Measurements from ENCODE around the gene DPYSL4.

The DPYSL4 gene

DNA sequence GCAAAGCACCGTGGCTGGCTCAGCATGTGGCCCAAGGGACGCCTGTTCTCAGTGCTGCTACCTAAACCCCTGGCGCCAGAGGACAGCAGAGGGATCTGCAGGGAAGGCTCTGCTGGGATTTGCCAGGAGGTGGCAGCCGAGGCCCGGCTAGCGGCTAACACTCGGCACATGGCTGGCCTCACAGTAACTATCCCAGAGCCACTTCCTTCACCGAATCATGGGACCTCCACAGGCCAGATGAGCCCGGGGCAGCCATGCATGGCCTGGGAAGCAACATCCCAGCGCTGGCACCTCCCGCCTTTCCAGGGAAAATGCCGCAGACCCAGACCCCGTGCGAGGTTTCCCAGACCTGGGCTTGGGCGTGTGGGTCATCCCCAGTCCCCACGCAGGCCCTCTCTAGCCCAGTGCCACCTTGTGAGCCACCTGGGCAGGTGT is 36.4 kb downstream of the DPYSL4 start:
- no peak overlapping the region for H3K9ac ChIP-seq (ENCODE audit: low read length)
- no peaks in the 10 kb centered on the region for H3K36me3 ChIP-seq (ENCODE audit: control insufficient read depth, insufficient read depth, low read length)
- no peaks in the 10 kb centered on the region for H3K4me1 ChIP-seq (ENCODE audit: control insufficient read depth, insufficient read depth, low read length)
- H3K4me3 ChIP-seq (ENCODE audit: low read length): no peak overlapping the region
- H3K27ac ChIP-seq (ENCODE audit: low read depth, low read length): no peak overlapping the region
- H3K27me3 ChIP-seq (ENCODE audit: control insufficient read depth, insufficient read depth, low read length): no peaks in the 10 kb centered on the region

DNA sequence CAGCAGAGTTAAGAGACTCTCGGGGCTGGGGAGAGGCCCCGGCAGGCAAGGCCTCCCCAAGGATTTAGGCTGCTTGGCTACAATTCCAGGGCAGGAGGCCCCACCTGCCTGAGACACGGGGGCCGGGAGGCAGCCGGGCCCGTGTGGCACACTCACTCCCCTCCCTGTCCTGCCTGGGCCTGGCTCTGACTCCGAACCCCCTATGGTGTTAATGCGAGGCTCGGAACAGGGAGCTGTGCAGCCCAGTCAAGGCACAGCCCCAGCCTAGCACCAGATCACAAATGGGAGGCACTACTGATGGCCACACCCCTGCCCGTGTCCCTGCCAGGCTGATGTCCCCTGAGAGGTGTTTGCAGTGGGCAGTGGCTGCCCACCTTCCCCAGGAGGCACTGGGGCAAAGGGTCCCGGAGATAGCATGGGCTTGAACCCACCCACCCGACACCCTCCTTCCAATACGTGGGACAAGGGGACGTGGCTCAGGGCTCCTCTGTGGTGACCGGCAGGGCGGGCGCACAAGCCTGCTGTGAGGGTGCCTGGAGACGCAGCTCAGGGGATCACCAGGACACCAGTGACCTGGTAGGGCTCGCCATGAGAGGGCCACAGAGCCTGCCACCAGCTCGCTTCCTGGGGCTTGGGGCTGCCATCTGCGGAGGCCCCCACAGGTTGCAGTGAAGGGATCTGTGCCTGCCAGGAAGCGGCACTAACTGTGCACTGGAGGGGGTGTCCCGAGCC is 37.0 kb downstream of the DPYSL4 start:
- Histone ChIP-seq H3K4me1 (ENCODE audit: control insufficient read depth, insufficient read depth, low read length) (no peaks in the 10 kb centered on the region), H3K27me3 (ENCODE audit: control insufficient read depth, insufficient read depth, low read length) (no peaks in the 10 kb centered on the region), H3K36me3 (ENCODE audit: control insufficient read depth, insufficient read depth, low read length) (no peaks in the 10 kb centered on the region), H3K27ac (ENCODE audit: low read depth, low read length) (no peak overlapping the region), H3K4me3 (ENCODE audit: low read length) (no peak overlapping the region), H3K9ac (ENCODE audit: low read length) (no peak overlapping the region)

DNA sequence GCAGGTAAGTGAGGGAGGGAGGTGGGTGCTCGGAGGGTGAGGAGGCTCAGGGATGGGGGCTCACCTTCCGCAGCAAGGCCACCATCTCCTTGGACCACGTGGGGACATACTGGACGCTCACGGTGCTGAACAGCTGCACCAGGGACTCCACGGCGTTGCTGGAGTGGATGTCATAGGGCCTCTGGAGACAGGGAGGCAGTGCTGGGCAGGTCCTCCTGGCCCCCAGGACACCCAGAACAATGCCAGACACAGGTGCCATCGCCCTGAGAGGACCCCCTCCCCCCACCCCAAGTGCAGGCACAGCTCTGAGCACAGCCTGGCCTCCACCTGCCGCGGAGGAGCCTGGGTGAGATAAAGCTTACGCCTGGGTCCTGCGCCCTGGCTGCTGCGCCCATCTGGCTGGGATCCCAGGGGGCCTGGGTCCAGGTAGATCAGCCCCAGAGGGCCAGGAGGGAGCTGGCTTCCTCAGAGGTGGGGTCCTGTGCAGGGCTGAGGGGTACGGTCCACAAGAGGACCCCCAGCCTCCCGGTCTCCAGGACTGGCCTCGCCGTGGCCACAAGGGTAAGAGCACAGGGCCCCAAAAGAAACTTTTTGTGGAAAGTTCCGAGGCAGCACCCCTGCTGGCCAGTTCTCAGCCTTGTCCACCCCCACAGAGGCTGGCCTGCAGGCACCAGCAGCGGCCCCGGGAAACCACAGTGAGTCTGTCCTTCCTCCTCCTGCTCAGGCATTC is 37.8 kb downstream of the DPYSL4 start:
- no peaks in the 10 kb centered on the region for H3K27me3 ChIP-seq (ENCODE audit: control insufficient read depth, insufficient read depth, low read length)
- H3K4me3 ChIP-seq (ENCODE audit: low read length): no peak overlapping the region
- no peak overlapping the region for H3K9ac ChIP-seq (ENCODE audit: low read length)
- H3K27ac ChIP-seq (ENCODE audit: low read depth, low read length): no peak overlapping the region
- H3K36me3 ChIP-seq (ENCODE audit: control insufficient read depth, insufficient read depth, low read length): no peaks in the 10 kb centered on the region
- no peaks in the 10 kb centered on the region for H3K4me1 ChIP-seq (ENCODE audit: control insufficient read depth, insufficient read depth, low read length)

DNA sequence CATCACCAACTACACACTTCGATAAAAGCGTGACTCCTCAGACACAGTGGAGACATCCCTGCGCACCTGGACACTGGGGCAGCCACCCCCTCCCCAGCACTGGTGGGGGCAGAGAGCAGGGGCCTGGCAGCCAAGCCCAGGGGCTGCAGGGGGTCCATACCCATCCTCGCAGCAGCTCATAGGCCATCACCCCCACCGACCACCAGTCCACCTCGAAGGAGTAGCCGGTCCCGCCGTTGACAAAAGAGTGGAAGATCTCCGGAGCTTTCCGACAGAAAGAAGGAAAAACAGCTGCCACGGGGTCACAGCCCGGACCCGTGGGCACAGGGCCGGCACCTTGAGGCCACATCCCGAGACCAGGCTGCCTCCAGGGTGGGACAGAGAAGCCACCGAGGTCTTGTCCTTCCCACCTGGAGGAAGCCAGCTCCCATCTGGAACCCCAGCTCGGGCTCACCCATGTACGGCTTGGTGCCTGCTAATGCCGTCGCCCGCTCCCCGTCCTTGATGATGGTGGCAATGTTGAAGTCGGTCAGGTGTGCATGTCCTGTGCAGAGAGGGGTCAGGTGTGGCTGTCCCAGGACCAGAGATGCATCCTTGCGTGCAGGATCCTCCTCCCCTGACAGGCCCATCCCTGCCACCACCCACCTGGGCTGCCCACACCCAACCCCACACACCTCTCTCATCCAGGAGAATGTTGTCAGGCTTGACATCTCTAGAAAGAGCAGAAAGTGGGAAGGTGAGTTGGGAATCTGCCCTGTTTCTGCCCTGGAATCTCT is 38.5 kb downstream of the DPYSL4 start:
- H3K4me1 ChIP-seq (ENCODE audit: control insufficient read depth, insufficient read depth, low read length): no peaks in the 10 kb centered on the region
- H3K27me3 ChIP-seq (ENCODE audit: control insufficient read depth, insufficient read depth, low read length): no peaks in the 10 kb centered on the region
- H3K9ac ChIP-seq (ENCODE audit: low read length): no peak overlapping the region
- no peak overlapping the region for H3K4me3 ChIP-seq (ENCODE audit: low read length)
- H3K27ac ChIP-seq (ENCODE audit: low read depth, low read length): no peak overlapping the region
- no peaks in the 10 kb centered on the region for H3K36me3 ChIP-seq (ENCODE audit: control insufficient read depth, insufficient read depth, low read length)

DNA sequence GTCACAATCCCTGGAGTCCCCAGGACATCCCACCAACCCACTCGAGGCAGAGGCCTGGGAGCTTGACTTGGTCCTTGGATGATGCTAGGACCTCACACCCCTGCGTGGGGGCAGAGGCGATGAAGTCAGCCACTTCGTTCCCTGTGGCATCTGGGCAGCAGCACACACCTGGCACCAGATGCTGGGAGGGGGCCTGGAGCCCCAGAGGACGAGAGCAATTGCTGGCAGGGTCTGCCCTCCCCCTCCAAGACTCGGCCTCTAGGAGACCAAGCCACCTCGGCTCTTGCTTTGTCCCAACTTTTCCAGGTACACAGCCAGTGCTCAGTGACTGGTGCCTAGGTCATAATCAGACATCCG is 39.1 kb downstream of the DPYSL4 start:
- no peak overlapping the region for H3K4me3 ChIP-seq (ENCODE audit: low read length)
- no peak overlapping the region for H3K9ac ChIP-seq (ENCODE audit: low read length)
- H3K27ac ChIP-seq (ENCODE audit: low read depth, low read length): no peak overlapping the region
- no peaks in the 10 kb centered on the region for H3K27me3 ChIP-seq (ENCODE audit: control insufficient read depth, insufficient read depth, low read length)
- H3K4me1 ChIP-seq (ENCODE audit: control insufficient read depth, insufficient read depth, low read length): no peaks in the 10 kb centered on the region
- H3K36me3 ChIP-seq (ENCODE audit: control insufficient read depth, insufficient read depth, low read length): no peaks in the 10 kb centered on the region

DNA sequence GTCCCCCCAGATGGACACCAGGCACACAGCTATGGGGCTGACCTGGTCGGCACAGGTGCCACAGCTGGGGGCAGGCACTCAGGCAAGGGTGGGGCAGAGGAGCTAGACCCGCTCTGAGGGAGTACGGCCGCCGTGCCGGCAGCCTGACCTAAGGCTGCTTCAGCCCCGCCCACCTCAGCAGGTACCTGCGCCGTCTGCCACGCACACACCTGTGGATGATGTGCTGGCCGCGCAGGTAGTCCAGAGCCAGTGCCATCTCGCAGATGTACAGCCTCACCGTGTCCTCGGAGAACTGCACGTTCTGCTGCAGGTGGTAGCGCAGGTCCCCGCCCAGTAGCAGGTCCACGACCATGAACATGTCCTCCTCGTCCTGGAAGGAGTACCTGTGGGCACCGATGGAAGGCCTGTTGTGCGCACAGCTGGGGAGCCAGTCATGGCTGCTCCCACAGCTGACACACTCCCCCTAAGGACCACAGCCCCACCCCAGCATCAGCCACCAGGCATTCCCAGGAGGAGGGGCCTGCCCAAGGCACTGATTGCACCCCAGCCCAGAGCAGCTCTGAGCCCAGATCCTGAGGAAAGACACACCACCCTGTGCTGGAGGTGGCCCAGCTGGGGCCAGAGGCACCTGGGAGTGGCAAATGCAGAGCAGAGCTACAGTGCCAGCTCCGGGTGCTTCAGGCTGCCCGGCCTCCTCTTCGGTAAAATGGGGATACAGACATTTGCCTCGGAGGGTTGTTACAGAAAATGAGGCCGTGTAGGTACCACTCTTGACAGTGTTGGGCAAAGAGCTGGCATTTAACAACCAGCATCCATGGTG is 40.0 kb downstream of the DPYSL4 start:
- no peak overlapping the region for H3K4me3 ChIP-seq (ENCODE audit: low read length)
- no peaks in the 10 kb centered on the region for H3K36me3 ChIP-seq (ENCODE audit: control insufficient read depth, insufficient read depth, low read length)
- H3K27ac ChIP-seq (ENCODE audit: low read depth, low read length): no peak overlapping the region
- H3K9ac ChIP-seq (ENCODE audit: low read length): no peak overlapping the region
- no peaks in the 10 kb centered on the region for H3K4me1 ChIP-seq (ENCODE audit: control insufficient read depth, insufficient read depth, low read length)
- no peaks in the 10 kb centered on the region for H3K27me3 ChIP-seq (ENCODE audit: control insufficient read depth, insufficient read depth, low read length)

DNA sequence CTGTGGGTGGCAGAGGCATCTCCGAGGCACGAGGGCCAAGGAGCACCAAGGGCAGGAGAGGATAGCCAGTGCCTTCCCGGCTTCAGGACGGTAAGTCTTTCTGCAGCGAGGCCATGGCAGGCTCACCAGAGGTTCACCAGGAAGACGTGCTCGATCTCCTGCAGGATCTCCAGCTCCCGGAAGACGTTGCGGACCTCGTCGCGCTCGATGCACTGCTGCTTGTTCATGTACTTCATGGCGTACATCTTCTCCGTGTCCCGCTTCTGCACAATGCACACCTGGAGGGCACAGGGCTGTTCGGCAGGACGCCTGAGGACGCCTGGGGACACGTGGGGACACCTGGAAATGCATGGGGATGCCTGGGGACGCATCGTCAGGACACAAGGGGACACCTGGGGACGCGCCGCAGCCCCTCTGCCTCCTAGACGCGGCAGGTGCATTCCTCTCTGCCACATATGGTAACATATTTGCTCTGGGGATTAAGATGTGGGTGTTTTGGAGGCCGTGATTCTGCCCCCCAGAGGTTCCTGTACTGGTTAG is 41.2 kb downstream of the DPYSL4 start:
- Histone ChIP-seq H3K27me3 (ENCODE audit: control insufficient read depth, insufficient read depth, low read length) (no peaks in the 10 kb centered on the region), H3K9ac (ENCODE audit: low read length) (no peak overlapping the region), H3K4me1 (ENCODE audit: control insufficient read depth, insufficient read depth, low read length) (no peaks in the 10 kb centered on the region), H3K27ac (ENCODE audit: low read depth, low read length) (no peak overlapping the region), H3K36me3 (ENCODE audit: control insufficient read depth, insufficient read depth, low read length) (no peaks in the 10 kb centered on the region), H3K4me3 (ENCODE audit: low read length) (no peak overlapping the region)

DNA sequence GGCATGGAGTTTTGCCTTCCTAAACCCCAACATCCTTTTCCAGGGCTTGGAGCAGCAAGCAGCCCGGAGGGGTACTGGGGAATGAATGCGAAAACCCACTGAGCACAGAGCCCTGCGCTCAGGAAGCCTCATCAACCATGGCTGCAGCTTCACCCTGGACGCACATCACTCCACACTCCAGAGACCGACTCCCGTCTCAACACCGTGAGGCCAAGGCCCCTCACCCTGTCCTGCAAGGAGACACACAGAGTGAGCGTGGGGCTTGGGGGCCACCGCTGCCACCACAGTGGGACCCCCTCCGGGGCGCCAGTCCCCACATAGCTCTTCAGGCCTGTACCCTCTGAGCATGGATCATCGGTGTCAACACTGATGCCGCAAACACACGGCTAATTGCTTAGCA is 41.9 kb downstream of the DPYSL4 start:
- no peaks in the 10 kb centered on the region for H3K4me1 ChIP-seq (ENCODE audit: control insufficient read depth, insufficient read depth, low read length)

DNA sequence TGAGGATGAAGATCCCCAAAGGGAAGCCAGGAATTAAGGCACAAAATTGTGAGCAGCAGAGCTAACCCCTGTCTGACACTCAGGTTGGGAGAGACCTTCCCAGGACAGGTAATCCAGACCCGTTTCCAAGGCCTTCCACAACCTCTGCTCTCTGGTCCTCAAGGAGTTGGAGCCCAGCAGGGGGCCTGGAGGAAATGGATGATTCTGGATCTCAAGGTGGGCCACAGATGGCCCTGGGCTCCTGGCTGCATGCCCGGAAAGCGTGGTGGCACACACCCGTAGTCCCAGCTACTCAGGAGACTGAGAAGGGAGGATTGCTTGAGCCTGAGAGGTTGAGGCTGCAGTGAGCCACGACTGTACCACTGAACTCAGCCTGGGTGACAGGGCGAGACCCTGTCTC is 42.3 kb downstream of the DPYSL4 start:
- no peaks in the 10 kb centered on the region for H3K27me3 ChIP-seq (ENCODE audit: control insufficient read depth, insufficient read depth, low read length)
- no peak overlapping the region for H3K27ac ChIP-seq (ENCODE audit: low read depth, low read length)
- no peaks in the 10 kb centered on the region for H3K4me1 ChIP-seq (ENCODE audit: control insufficient read depth, insufficient read depth, low read length)
- no peak overlapping the region for H3K9ac ChIP-seq (ENCODE audit: low read length)
- no peak overlapping the region for H3K4me3 ChIP-seq (ENCODE audit: low read length)
- H3K36me3 ChIP-seq (ENCODE audit: control insufficient read depth, insufficient read depth, low read length): no peaks in the 10 kb centered on the region

More for the DNA sequence above, 41.9 kb downstream of the DPYSL4 start:
- no peaks in the 10 kb centered on the region for H3K27me3 ChIP-seq (ENCODE audit: control insufficient read depth, insufficient read depth, low read length)
- no peak overlapping the region for H3K4me3 ChIP-seq (ENCODE audit: low read length)
- no peak overlapping the region for H3K9ac ChIP-seq (ENCODE audit: low read length)
- no peaks in the 10 kb centered on the region for H3K36me3 ChIP-seq (ENCODE audit: control insufficient read depth, insufficient read depth, low read length)
- H3K27ac ChIP-seq (ENCODE audit: low read depth, low read length): no peak overlapping the region

DNA sequence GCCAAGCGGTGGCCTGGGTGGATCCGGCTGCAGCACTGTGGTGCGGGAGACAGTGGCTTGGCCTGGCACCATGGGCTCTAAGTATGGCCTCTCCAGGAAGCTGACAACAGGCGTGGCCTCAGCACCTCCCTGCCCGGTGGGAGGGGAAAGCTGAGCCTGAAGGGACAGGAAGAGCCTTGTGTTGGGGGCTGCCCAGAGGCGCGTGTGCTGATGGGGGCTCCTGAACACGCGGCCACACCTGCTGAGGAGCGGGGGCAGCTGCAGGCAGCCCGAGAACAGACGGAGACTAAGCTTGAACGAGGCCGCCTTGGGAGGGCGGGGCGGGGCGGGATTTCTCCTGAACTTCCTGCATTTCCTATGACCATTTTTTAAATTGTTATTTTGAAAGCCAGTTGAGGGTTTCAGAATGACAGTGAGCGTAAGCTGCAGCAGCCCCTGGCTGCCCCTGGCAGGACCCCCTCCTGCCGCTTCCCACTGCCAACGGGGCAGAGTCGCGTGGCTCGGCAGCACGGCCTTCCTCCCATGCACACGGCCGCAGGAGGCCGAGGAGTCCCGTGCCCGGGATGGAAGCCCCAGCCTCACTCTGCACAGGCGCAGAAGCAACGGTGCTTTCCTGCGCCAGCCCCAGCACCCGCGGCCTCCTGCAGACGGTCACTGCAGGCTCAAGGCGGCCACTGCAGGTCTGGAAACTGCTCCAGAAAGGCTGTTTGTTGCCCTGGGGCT is 43.2 kb downstream of the DPYSL4 start:
- H3K4me1 ChIP-seq (ENCODE audit: control insufficient read depth, insufficient read depth, low read length): no peaks in the 10 kb centered on the region
- no peaks in the 10 kb centered on the region for H3K27me3 ChIP-seq (ENCODE audit: control insufficient read depth, insufficient read depth, low read length)
- H3K9ac ChIP-seq (ENCODE audit: low read length): no peak overlapping the region
- H3K27ac ChIP-seq (ENCODE audit: low read depth, low read length): no peak overlapping the region
- H3K4me3 ChIP-seq (ENCODE audit: low read length): peak overlapping the region; percentile 23
- no peaks in the 10 kb centered on the region for H3K36me3 ChIP-seq (ENCODE audit: control insufficient read depth, insufficient read depth, low read length)

DNA sequence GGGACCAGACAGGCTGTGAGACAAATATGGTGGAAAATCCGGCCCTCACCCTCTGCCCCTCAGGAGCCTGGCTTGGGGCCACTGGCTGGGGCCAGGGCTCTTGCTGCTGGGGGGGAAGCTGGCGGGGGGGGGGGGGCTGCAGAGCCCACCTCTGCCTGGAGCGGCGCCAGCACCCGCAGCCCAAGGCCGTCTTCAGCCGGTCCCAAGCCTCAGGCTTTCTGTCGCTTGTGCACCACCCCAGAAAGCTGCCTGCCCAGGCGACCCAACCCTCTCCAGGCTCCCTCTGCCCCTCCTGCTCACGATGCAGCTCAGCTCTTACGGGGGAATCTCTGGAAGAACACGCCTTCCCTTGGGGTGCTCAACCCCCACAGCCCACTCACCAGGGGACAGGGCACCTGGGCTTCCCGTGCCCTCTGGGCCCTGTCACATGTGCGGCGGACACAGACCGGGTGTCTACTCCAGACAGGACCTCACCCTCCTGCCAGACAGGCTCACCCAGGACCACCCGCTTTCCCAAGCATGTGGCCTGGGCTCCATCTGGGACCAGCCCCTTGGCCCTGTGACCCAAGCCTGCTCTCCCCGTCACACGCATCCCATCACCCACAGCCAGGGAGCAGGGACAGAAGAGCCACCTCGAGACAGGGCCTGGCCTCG is 43.9 kb downstream of the DPYSL4 start:
- H3K27ac ChIP-seq (ENCODE audit: low read depth, low read length): no peak overlapping the region
- H3K4me3 ChIP-seq (ENCODE audit: low read length): no peak overlapping the region
- no peaks in the 10 kb centered on the region for H3K4me1 ChIP-seq (ENCODE audit: control insufficient read depth, insufficient read depth, low read length)
- no peak overlapping the region for H3K9ac ChIP-seq (ENCODE audit: low read length)
- H3K36me3 ChIP-seq (ENCODE audit: control insufficient read depth, insufficient read depth, low read length): no peaks in the 10 kb centered on the region
- no peaks in the 10 kb centered on the region for H3K27me3 ChIP-seq (ENCODE audit: control insufficient read depth, insufficient read depth, low read length)
